HepG2 (cell line): ENCODE results near the gene SOAT1. TPM values are rescaled to one million over a fixed set of nuclear protein-coding genes. Genes with fewer than 3 reads are reported as not detected.

Experiments used
- CENPT ChIP-seq: sonication (generic); formaldehyde crosslinking; IDR thresholded peaks from 2 replicates; pipeline ENCODE4 v1.8.0; 2022; ENCODE audit warnings: low read depth, mild to moderate bottlenecking, moderate library complexity, missing genetic modification reagents
- E2F2 ChIP-seq: sonication (generic); formaldehyde crosslinking; IDR thresholded peaks from 2 replicates; pipeline ENCODE4 v1.4.0; 2020; ENCODE audit warnings: missing genetic modification reagents, borderline replicate concordance
- EEA1 ChIP-seq: sonication (generic); formaldehyde crosslinking; IDR thresholded peaks from 2 replicates; pipeline ENCODE4 v1.5.1; 2020; ENCODE audit warnings: mild to moderate bottlenecking, missing genetic modification reagents, borderline replicate concordance
- IRF9 ChIP-seq: sonication (generic); formaldehyde crosslinking; IDR thresholded peaks from 2 replicates; pipeline ENCODE4 v1.8.0; 2022; ENCODE audit warnings: missing genetic modification reagents, mild to moderate bottlenecking, borderline replicate concordance
- MBD4 ChIP-seq: IDR thresholded peaks from 2 replicates; pipeline ENCODE4 v1.6.1; 2012; ENCODE audit warnings: low read length, inconsistent platforms, borderline replicate concordance
- MEF2D ChIP-seq: sonication (generic); formaldehyde crosslinking; IDR thresholded peaks from 2 replicates; pipeline ENCODE4 v1.5.1; 2020; ENCODE audit warnings: mild to moderate bottlenecking, missing genetic modification reagents
- NKX3-1 ChIP-seq: sonication (generic); formaldehyde crosslinking; IDR thresholded peaks from 2 replicates; pipeline ENCODE4 v1.5.0; 2020; ENCODE audit warnings: missing genetic modification reagents
- POGZ ChIP-seq: sonication (generic); formaldehyde crosslinking; IDR thresholded peaks from 2 replicates; pipeline ENCODE4 v1.4.0; 2020; ENCODE audit warnings: mild to moderate bottlenecking, missing genetic modification reagents
- ZFAT ChIP-seq: sonication (generic); formaldehyde crosslinking; conservative IDR thresholded peaks from 2 replicates; pipeline ENCODE4 v1.8.1; 2023; ENCODE audit warnings: missing genetic modification reagents, inconsistent platforms
- ZFP90 ChIP-seq: sonication (generic); formaldehyde crosslinking; IDR thresholded peaks from 2 replicates; pipeline ENCODE4 v1.8.0; 2022; ENCODE audit warnings: missing genetic modification reagents, mild to moderate bottlenecking, inconsistent platforms, borderline replicate concordance
- ZNF264 ChIP-seq: sonication (generic); formaldehyde crosslinking; IDR thresholded peaks from 2 replicates; pipeline ENCODE4 v1.4.0; 2020; ENCODE audit warnings: missing genetic modification reagents
- ZNF30 ChIP-seq: sonication (generic); formaldehyde crosslinking; IDR thresholded peaks from 2 replicates; pipeline ENCODE4 v1.5.0; 2020; ENCODE audit warnings: mild to moderate bottlenecking, missing genetic modification reagents
- ZNF33A ChIP-seq: sonication (generic); formaldehyde crosslinking; IDR thresholded peaks from 2 replicates; pipeline ENCODE4 v1.5.1; 2020; ENCODE audit warnings: missing genetic modification reagents, mild to moderate bottlenecking, moderate library complexity, borderline replicate concordance
- ZNF552 ChIP-seq: sonication (generic); formaldehyde crosslinking; IDR thresholded peaks from 2 replicates; pipeline ENCODE4 v1.9.0; 2022; ENCODE audit warnings: missing genetic modification reagents, mild to moderate bottlenecking, borderline replicate concordance
- ZNF780A ChIP-seq: sonication (generic); formaldehyde crosslinking; IDR thresholded peaks from 2 replicates; pipeline ENCODE4 v1.8.0; 2022; ENCODE audit warnings: mild to moderate bottlenecking, missing genetic modification reagents, moderate library complexity
- polyA plus RNA-seq, 8 experiments: library from polyadenylated mRNA; depleted of rRNA in 3 of 8; stranded (reverse) in 7 of 8; unstranded in 1 of 8; fragments of >200 nt; fragmentation: Illumina TruSeq in 4 of 8; extraction: Trizol in 4 of 8; gene quantifications; 2 replicates each; pipeline versions ENCODE4 v1.2.1 to v1.2.3, GENCODE V29; 2011 to 2016; ENCODE audit warnings: low read depth in 4 of 8, missing spikeins in 1 of 8, mixed read lengths in 1 of 8; ENCODE audit not compliant: insufficient read depth in 1 of 8
- total RNA-seq, 5 experiments: library from RNA; depleted of rRNA; stranded (reverse); fragments of >200 nt; fragmentation: Illumina TruSeq; extraction: Trizol; gene quantifications; 2 replicates each; pipeline ENCODE4 v1.2.3, GENCODE V29; 2016; ENCODE audit warnings: low read depth in 1 of 5
- TF ChIP-seq, protein P1 (sequence below): sonication (generic); formaldehyde crosslinking; IDR thresholded peaks from 2 replicates; pipeline ENCODE4 v1.4.0; 2020; ENCODE audit warnings: missing genetic modification reagents
- TF ChIP-seq, protein P2 (sequence below): sonication (generic); formaldehyde crosslinking; IDR thresholded peaks from 2 replicates; pipeline ENCODE4 v1.4.0; 2020; ENCODE audit warnings: missing genetic modification reagents, borderline replicate concordance

SOAT1 gene
- total and polyA plus RNA-seq, 2 of the 13 experiments (the other 11 are each of a cell fraction or from before 2014, with no cell fraction given) = 22.3 to 52.0 TPM

GRCh38 chr1:179293340-179294327 lies at the start of gene SOAT1 (continued):
- TF ChIP-seq, protein P1, sequence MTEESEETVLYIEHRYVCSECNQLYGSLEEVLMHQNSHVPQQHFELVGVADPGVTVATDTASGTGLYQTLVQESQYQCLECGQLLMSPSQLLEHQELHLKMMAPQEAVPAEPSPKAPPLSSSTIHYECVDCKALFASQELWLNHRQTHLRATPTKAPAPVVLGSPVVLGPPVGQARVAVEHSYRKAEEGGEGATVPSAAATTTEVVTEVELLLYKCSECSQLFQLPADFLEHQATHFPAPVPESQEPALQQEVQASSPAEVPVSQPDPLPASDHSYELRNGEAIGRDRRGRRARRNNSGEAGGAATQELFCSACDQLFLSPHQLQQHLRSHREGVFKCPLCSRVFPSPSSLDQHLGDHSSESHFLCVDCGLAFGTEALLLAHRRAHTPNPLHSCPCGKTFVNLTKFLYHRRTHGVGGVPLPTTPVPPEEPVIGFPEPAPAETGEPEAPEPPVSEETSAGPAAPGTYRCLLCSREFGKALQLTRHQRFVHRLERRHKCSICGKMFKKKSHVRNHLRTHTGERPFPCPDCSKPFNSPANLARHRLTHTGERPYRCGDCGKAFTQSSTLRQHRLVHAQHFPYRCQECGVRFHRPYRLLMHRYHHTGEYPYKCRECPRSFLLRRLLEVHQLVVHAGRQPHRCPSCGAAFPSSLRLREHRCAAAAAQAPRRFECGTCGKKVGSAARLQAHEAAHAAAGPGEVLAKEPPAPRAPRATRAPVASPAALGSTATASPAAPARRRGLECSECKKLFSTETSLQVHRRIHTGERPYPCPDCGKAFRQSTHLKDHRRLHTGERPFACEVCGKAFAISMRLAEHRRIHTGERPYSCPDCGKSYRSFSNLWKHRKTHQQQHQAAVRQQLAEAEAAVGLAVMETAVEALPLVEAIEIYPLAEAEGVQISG (CRISPR knock-in tag) = peak; percentile 47; the same call in 1 of the 2 replicates
- peak; percentile 84 for TF ChIP-seq ZNF552 (CRISPR knock-in tag)
- no peak for TF ChIP-seq CENPT (CRISPR knock-in tag)
- TF ChIP-seq MBD4 = no peak
- TF ChIP-seq IRF9 (CRISPR knock-in tag) = peak; percentile 26; the same call in 1 of the 2 replicates
- TF ChIP-seq, protein P2, sequence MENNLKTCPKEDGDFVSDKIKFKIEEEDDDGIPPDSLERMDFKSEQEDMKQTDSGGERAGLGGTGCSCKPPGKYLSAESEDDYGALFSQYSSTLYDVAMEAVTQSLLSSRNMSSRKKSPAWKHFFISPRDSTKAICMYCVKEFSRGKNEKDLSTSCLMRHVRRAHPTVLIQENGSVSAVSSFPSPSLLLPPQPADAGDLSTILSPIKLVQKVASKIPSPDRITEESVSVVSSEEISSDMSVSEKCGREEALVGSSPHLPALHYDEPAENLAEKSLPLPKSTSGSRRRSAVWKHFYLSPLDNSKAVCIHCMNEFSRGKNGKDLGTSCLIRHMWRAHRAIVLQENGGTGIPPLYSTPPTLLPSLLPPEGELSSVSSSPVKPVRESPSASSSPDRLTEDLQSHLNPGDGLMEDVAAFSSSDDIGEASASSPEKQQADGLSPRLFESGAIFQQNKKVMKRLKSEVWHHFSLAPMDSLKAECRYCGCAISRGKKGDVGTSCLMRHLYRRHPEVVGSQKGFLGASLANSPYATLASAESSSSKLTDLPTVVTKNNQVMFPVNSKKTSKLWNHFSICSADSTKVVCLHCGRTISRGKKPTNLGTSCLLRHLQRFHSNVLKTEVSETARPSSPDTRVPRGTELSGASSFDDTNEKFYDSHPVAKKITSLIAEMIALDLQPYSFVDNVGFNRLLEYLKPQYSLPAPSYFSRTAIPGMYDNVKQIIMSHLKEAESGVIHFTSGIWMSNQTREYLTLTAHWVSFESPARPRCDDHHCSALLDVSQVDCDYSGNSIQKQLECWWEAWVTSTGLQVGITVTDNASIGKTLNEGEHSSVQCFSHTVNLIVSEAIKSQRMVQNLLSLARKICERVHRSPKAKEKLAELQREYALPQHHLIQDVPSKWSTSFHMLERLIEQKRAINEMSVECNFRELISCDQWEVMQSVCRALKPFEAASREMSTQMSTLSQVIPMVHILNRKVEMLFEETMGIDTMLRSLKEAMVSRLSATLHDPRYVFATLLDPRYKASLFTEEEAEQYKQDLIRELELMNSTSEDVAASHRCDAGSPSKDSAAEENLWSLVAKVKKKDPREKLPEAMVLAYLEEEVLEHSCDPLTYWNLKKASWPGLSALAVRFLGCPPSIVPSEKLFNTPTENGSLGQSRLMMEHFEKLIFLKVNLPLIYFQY (CRISPR knock-in tag) = no peak; the same call in 1 of the 2 replicates
- peak; percentile 64; the same call in 1 of the 2 replicates for TF ChIP-seq POGZ (CRISPR knock-in tag)
- peak; percentile 60; the same call in 1 of the 2 replicates for TF ChIP-seq MEF2D (CRISPR knock-in tag)
- TF ChIP-seq ZNF30 = no peak
- 0 out of 2 replicates have a peak, but pooled peaks have one; percentile 49 for TF ChIP-seq ZFAT (CRISPR knock-in tag)
- 0 out of 2 replicates have a peak, but pooled peaks have one; percentile 53 for TF ChIP-seq ZNF33A
- TF ChIP-seq EEA1 (CRISPR knock-in tag) = no peak; the same call in 1 of the 2 replicates
- no peak for TF ChIP-seq E2F2 (CRISPR knock-in tag)
- 0 out of 2 replicates have a peak, but pooled peaks have one; percentile 16 for TF ChIP-seq ZNF780A (CRISPR knock-in tag)
- 0 out of 2 replicates have a peak, but pooled peaks have one; percentile 35 for TF ChIP-seq NKX3-1
- 0 out of 2 replicates have a peak, but pooled peaks have one; percentile 76 for TF ChIP-seq ZFP90
- 0 out of 2 replicates have a peak, but pooled peaks have one; percentile 20 for TF ChIP-seq ZNF264 (CRISPR knock-in tag)
